GM21515 (cell line): ENCODE results near the gene VWA2.

Experiments used
- ATAC-seq: cut with Tn5 transposase; IDR thresholded peaks from one replicate; pipeline ENCODE4 v1.9.1; 2021; ENCODE audit not compliant: unreplicated experiment

VWA2 gene

DNA sequence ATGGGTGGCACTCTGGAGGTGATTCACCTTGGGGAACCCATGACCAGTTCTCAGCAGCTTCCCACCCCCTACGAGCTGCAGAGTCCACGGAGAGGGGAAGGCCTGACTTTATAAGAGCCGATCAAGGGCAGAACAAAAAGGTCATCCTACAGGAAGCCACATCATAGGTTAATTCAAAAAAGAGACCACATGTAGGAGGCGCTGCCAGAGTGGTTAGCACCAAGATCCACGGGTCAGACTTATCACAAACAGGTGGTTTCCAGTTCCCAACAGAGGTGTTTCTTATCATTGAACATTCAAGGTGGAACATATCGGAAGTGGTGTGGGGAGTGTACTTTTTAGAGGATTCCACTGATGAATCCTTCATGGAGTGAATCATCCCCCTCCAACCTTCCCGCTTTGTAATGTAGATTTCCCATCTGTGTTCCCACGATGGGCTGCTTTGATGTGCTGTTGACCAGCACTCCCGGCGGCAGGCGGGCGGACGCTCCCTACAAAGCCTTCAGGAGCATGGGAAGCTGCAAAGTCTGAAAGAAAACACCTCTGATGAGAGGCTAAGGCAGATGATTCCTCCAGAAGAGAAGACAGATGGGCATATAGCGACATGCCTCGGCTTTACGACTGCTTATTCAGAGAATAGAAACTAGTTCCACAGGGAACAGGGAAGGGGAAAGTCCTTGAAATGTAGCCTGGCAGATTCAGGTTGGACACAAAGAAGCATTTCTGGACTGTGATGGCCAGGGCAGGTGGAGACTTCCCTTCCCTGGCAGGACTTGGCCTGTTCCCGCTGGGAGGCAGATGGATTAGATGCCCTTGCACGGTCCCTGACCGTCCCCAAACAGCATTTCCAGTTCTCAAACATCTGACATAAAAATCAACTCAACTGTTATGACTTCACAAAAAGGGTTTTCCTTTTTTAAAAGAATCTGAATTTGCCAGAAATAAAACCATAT lies 98.7 kb downstream of the VWA2 start:
- no peak for ATAC-seq

DNA sequence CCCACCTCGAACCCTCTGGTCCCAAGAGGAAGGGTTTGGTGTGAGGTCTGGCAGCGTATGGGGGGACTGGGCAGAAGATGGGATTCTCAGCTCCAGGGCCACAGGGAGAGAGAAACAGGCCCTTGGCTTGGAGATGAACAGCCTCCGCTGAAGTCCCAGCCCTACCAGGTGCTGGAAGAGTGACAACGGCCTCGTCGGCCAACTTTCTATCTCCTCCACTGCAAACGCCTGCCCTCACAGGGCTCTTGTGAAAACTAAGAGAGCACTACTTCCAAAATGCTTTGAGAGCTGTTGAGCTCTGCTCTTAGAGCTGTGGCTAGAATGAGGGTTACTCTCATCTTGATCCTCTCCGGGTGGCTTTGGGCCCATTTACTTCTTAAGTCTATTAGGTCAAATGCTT lies 101.8 kb downstream of the VWA2 start:
- ATAC-seq = no peak
